Measurements from ENCODE around the gene ELP1.

The ELP1 gene

DNA sequence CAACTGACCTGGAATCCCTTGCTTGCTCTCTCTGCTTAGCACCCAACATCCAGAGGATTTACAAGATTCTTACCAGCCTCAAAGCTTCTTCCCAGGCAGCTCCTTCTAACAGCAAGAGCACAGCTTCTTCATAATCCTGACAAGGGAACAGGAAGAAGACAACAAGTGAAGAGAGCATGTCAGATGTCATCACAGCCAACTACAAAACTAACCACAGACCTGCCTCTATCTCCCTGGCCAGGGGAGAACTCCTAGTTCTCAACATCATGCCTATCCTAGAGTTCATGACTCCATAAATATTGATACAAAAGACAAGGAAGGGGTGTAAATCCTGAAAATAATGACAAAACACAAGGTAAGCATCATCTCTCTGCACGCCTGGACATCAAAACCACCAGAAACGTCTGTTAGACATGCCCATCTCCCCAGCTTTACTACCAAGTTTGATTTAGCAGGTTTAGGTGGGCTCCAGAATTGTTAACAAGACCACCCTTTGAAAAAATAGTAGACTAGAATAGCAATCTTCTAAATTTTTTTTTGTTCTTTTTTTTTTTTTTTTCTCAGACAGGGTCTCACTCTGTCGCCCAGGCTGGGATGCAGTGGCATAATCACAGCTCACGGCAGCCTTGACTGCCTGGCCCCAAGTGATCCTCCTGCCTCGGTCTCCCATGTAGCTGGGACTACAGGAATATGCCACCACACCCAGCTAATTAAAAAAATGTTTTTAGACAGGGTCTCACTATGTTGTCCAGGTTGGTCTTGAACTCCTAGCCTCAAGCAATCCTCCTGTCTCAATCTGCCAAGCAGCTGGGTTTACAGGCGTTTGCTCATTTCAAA is 51.7 kb downstream of the ELP1 start:
- no peak for DNase-seq

GRCh38 chr9:108880738-108881316 is 53.1 kb downstream of the ELP1 start:
- no peak for DNase-seq

DNA sequence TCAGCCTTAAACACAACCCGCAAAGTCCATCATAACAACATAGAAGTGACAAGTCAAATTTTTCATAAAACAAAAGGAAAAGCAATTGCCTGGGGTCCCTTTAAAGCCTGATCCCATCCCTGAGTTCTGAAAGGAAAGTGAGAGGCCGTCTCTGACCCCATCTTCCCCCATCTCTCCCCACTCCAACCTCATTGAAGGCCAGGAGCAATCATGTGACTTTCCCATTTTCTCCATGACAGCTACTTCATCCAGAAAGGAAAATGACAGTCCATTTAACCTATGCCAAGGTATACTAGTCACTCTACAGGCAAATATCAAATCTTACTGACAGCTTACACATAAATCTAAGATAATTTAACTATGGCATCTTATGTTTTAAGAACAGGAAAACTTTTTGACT is 56.4 kb downstream of the ELP1 start:
- no peak for DNase-seq

- no peak for DNase-seq
These were observed 57.5 kb downstream of the ELP1 start for GRCh38 chr9:108876425-108876824.

- no peak for DNase-seq
These were observed 59.7 kb downstream of the ELP1 start for GRCh38 chr9:108874058-108874788.

- no peak for DNase-seq
These were observed 64.7 kb downstream of the ELP1 start for GRCh38 chr9:108869092-108869725.

DNA sequence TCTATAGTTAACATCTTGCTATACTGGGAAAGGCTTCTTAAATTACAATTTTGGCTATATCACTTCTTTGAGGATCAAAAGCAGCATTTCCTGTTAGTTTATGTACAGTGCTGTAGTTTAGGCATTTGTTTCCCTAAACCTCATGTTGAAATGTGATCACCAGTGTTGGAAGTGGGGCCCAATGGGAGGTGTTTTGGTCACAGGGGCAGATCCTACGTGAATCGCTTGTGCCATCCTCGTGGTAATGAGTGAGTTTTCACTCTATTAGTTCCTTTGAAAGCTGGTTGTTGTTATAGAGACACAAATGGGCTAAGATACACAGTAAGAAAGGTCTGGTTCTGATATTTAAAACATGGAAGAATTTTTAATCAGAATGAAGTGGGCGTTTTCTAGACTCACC is 66.1 kb downstream of the ELP1 start:
- DNase-seq, result no peak

DNA sequence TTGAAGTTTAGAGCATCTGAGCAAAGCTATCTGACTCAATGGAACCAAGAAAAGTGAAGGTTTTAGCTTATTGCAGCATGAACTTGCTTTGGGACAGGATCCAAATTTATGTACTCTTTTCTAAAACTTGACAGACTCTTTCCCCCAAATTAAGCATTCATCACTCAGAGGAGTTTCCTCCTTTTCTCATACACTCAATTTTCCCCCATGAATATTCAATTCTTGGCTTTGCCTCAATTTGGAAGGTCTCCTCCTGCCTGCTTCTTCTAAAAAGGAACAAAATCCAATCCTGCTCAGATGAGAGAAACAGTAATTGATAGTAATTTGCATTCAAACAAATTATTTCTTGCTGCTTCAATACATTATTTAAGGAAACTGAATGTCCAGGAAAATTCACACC is 66.8 kb downstream of the ELP1 start:
- no peak for DNase-seq

DNA sequence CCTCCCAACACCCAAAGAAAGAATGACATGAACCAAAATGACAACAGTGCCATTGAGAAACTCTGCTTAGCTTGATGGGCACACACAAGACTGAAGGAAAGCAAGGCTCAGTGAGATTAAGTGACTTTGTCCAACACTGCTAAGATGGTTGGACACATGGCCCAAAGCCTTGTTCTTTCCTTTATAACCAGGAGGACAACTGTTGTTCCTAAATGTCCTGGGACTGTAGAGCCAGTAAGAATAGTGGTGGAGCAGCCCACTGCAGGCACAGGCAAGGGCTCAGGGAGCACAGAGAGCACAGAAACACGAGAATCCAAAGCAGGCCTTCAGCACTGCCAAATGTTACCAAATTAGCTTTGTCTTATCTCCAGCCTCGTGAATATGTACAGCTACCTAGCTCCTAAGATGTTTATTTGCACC is 67.9 kb downstream of the ELP1 start:
- DNase-seq, result no peak

DNA sequence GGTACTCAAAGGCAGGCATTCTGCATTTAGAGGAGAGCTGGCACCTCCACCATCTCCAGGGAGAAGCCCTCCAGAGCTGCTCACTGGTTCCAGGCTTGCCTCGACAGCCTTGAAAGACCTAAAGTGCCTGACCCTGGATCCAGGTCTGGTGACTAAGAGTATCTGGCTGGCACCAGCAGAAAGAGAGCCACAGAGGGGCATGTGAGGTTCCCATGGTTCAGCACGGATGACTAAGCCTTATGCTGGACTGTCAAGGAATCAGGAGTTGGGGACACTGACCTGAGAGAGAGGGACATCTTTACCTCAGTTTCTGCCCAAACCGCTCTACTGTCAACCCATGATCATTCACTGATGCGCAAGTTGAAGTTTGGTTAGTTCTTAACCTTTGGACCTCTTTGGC is 68.9 kb downstream of the ELP1 start:
- DNase-seq, result no peak

DNA sequence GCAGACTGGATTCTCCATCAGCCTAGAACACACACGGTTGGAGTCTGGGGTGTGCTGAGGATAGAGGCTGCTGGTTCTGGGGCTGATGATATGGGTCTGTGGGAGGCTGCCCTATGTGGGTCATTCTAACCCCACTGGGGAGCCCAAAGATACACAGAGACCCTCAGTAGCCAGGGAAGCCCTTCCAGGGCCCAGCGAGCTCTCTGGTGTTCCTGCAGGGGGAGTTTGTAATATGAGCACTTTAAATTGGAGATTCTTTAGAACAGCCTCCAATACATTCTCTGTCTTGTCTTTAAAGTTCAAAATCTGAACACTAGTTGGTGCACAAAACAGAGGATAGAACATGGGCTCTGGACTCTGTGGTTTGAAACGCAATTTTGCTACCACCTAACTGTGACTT is 69.5 kb downstream of the ELP1 start:
- DNase-seq, result no peak

DNA sequence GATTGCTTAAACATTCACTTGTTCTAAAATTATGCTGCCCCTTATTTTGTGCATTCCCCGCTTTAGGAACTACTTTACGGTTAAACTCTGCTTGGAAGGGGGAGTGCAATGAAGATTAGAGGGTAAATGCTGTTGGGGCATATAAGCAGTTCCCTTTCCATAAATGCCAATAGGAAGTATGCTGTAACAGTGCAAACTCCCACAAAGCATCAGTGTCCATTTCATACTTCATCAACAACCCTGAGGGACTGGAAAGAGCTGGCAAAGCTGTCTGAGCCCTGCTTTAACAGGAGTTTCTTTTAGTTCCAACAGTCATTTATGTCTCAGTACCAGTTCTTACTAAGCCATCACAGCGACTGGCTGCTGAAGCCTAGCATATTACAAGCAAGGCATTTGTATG is 70.0 kb downstream of the ELP1 start:
- no peak for DNase-seq

DNA sequence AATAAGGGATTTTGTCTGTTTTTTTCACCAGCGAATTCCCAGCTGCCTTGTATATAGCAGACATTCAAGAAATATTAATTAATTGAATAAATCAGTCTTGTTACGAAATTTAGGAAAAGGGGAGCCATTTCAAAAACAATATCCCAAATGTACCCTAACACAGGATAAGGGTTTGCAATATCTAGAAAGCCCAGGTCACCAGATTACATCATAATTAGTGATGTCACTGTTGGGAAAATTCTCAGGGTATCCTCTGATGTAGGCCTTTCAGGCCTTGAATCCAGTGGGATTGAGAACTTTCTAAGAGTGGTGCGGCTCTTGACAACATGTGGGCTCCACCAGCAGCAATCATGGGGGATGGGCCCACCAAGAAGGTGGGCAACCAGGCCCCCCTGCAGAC is 71.9 kb downstream of the ELP1 start, which contains the start of gene ACTL7A:
Gene ACTL7A, plus strand, starts transcription at position 270 of the 400 bp plus-strand sequence. Its CDS starts 57 bp downstream, at position 327.
- DNase-seq, result no peak

DNA sequence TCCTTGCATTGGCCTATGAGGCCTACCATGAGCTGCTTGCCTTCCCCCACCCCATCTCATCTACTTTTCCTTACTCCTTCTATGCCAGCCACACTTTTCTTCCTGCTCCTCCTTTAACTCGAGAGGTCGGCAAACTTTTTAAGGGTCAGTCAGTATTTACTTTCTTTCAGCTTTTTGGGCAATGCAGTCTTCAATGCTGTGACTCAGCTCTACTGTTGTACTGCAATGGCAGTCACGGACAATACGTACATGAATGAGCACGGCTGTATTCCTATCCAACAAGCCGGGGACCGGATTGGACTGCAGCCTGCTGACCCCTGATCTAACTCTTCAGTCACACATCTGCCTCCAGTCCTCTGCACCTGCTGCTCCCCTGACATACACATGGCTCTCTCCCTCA is 72.5 kb downstream of the ELP1 start:
- DNase-seq, result no peak

DNA sequence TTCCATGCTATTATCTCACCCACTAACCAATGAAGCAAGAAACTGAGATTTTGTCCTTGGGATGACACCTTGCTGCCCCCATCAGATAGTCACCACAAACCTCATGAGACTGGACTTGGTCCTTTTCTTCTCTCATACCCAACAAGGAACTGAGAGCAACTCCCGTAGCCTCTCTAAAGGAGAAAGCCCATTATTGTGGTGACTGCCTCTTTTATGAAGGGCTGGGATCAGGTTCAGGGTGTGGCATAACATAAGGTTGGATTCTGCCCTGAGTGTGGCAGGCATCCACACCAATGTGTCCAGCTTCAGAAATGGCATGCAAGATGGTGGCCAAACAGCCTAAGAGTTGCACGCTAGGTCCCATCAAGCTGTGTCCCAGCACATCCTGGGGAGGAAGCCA is 73.2 kb downstream of the ELP1 start:
- no peak for DNase-seq

GRCh38 chr9:108860354-108860753 is 73.6 kb downstream of the ELP1 start:
- no peak for DNase-seq

DNA sequence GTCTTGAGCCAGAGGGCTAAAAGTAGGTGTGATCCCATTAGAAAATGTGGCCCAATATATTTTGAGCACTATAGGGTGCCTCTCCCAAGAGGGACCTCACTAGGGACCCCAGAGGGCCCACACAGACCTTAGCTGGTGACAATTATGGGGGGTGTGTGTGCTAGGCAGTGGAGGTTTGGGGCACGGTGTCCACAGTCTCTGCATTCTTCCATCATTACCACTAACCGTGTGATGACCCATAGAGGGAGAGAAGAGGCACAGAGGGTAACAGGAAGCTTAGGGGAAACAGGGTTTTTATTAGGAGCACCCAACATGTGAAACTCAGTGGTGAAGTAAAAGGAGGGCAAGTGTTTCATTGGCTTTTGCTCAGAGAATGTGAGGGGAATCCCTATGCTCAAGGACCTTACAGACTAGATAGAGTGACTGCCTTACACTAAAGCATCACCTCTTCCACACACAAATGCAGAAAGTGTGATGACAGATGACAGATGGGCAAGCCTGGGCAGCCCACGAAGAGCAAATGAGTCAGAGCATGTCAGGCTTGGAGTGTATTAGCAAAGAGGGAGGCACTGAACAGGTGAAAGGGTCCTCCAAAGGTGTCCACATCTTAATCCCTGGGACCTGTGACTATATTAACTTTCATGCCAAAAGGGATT is 74.3 kb downstream of the ELP1 start:
- no peak for DNase-seq

GRCh38 chr9:108857572-108857971 is 76.4 kb downstream of the ELP1 start:
- DNase-seq, result no peak

- no peak for DNase-seq
These were observed 78.0 kb downstream of the ELP1 start, which contains the start of gene ACTL7B for GRCh38 chr9:108855888-108856287. Gene ACTL7B (minus strand): TSS chr9:108855986. CDS start chr9:108855930, 56 bp downstream.

DNA sequence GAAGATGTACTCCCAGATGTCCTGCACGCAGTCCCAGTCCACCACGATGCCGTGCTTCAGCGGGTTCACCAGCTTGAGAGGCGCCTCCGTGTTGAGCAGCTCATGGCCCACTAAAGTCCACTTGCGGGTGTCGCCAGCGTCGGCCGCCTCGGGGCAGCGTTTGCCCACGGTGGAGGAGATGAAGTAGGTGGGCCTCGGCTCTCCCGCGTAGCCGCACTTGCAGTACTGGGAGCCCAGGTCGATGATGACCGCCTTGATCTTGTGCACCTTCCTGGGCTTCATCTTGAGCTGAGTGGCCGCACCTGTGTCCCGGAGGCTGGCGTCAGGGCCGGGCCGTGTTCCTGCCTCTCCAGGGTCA is 78.4 kb downstream of the ELP1 start:
- DNase-seq, result no peak

DNA sequence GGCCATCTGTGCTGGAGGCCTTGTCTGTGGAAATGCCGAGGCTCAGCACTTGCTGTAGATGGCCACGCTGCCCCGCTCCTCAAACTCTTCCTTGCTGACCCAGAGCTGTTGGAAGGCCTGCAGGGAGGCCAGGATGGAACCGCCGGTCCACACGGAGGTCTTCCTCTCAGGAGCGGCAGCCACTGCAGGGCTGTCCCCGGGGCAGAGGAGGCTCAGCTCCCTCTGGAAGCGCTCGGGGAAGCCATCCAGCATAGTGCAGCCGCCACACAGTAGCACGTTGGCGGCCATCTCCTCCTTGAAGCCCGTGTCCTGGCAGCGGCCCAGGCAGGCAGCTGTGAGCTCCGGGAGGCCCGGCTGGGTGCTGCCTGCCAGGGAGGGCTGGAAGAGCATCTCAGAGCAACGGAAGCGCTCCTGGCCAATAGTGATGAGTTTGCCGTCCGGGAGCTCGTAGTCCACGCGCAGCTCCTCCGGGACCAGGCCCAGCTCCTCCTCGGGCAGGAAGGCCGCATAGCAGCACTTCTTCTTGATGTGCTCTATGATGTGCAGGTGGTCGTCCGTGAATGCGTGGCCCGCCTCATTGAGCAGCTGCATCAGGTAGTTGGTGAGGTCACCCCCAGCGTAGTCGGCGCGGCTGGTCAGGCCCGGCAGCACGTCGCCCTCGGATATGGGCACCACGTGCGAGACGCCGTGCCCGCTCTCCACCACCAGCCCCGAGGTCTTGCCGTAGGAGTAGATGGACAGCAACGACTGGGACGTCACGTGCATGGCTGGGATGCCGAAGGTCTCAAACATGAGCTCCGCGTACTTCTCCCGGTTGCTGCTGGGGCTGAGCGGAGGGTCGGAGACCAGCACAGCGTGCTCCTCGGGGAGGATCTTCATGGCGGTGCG is 79.0 kb downstream of the ELP1 start:
- DNase-seq, result no peak

DNA sequence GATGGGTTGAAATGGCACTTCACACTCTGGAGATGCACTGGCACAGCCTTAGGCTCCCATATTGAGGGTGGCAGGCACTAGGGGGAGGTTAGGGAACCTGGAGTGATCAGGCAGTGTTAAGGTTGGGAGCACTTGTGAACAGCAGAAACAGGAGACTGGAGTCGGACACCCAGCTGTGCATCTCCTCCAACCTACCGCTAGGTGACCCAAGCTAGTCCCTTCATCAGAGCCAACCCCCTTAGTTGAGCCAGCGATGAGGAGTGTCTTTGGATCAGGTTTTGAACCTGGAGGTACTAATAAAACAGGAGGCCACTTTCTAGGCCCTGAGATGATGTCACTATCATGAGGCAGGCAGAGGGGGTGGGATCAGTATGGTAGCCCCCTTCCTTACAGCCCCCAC is 79.8 kb downstream of the ELP1 start:
- DNase-seq, result no peak
